DOHH2 (cell line): Measurements from ENCODE around the gene MSMP.

ENCODE experiments used
- EZH2phosphoT487 ChIP-seq: fragments of 200-600 bp; sonication (generic); IDR thresholded peaks from 2 replicates; pipeline ENCODE4 v1.6.1; 2017; ENCODE audit warnings: borderline replicate concordance, mild to moderate bottlenecking, antibody characterized with exemption, low read length, moderate library complexity, mixed read lengths
- TF ChIP-seq, protein P1 (sequence below): fragments of 200-600 bp; sonication (generic); IDR thresholded peaks from one replicate; pipeline ENCODE4 v1.5.1; 2014; ENCODE audit warnings: antibody characterized with exemption, mild to moderate bottlenecking, low read depth, low read length; ENCODE audit not compliant: poor library complexity, severe bottlenecking

- TF ChIP-seq, protein P1, sequence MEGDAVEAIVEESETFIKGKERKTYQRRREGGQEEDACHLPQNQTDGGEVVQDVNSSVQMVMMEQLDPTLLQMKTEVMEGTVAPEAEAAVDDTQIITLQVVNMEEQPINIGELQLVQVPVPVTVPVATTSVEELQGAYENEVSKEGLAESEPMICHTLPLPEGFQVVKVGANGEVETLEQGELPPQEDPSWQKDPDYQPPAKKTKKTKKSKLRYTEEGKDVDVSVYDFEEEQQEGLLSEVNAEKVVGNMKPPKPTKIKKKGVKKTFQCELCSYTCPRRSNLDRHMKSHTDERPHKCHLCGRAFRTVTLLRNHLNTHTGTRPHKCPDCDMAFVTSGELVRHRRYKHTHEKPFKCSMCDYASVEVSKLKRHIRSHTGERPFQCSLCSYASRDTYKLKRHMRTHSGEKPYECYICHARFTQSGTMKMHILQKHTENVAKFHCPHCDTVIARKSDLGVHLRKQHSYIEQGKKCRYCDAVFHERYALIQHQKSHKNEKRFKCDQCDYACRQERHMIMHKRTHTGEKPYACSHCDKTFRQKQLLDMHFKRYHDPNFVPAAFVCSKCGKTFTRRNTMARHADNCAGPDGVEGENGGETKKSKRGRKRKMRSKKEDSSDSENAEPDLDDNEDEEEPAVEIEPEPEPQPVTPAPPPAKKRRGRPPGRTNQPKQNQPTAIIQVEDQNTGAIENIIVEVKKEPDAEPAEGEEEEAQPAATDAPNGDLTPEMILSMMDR: no peak
- no peak for TF ChIP-seq EZH2phosphoT487
Observed at GRCh38 chr9:35748858-35749514, 5.1 kb downstream of the MSMP start, which contains the start of the genes GBA2 and RGP1.
